ENCODE data around the gene STIMATE.

The STIMATE gene

DNA sequence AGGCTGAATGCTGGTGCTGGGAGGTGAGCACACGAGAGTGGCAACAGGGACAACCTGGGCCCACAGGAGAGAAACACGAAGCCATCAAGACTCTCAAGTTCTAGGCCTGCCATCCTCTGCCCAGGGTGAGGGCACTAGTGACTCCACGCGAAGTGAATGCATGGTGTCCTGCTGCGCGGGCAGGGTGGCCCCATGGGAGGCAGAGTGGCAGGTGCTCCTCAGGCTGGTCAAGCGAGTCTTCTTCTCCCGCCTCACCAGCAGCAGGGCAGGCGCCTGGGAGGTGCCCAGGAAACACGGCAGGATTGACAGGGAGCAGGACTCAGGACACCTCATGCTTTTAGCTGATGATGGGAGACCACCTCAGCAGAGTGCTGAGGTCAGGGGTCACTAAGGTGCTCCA is 26.9 kb downstream of the STIMATE start:
- no peak for TF ChIP-seq SIN3A (IDR thresholded peaks at IDR 0.05; ENCODE audit: borderline replicate concordance, insufficient read depth, low read length)
- no peak for TF ChIP-seq FOXP2 (optimal IDR thresholded peaks at IDR 0.05; ENCODE audit: borderline replicate concordance, extremely low read depth, extremely low read length, insufficient read depth)
- no peak for TF ChIP-seq TAF1 (IDR thresholded peaks at IDR 0.05; ENCODE audit: borderline replicate concordance, insufficient read depth, low read length)
- no peak for TF ChIP-seq POLR2AphosphoS5 (IDR thresholded peaks at IDR 0.05; ENCODE audit: low read depth, low read length)

DNA sequence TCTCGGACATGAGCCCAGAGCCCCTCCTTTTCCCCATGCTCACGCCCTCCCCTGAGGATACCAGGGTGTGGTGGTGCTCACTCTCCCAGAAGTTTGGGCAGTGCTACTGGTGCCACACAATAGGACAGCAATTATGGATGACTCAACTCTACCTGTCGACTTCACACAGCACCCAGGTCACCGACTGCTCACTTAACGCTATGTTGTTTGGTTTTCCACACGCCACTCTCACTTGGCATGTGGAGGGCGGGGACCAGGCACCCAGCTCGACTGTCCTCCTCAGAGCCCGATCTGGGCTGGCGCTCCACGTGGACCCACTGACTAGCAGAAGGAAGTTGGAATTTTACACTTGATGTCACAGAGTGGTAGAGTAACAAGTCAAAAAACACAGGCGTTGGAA is 30.9 kb downstream of the STIMATE start:
- TF ChIP-seq TAF1 (IDR thresholded peaks at IDR 0.05; ENCODE audit: borderline replicate concordance, insufficient read depth, low read length) (no peak), SIN3A (IDR thresholded peaks at IDR 0.05; ENCODE audit: borderline replicate concordance, insufficient read depth, low read length) (no peak)

DNA sequence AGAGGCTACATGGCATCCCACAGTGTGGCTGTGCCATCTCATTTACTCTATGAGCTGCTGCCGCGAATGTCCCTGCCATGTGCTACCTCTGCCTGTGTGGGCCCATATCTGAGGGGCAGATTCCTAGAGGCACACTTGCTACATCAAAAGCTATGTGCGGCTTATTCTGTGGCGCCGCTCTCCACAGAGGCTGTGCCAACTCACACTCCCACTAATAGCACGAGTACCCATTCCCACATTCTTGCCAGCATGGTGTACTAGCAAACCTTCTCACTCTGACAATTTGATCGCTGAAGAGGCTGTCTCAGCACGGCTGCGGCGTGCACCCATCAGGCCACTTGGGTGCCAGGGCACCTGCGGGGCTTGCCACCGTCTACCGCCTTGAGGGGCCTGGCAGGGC is 31.4 kb downstream of the STIMATE start:
- TF ChIP-seq TAF1 (IDR thresholded peaks at IDR 0.05; ENCODE audit: borderline replicate concordance, insufficient read depth, low read length) (no peak), SIN3A (IDR thresholded peaks at IDR 0.05; ENCODE audit: borderline replicate concordance, insufficient read depth, low read length) (no peak), FOXP2 (optimal IDR thresholded peaks at IDR 0.05; ENCODE audit: borderline replicate concordance, extremely low read depth, extremely low read length, insufficient read depth) (no peak), POLR2AphosphoS5 (IDR thresholded peaks at IDR 0.05; ENCODE audit: low read depth, low read length) (no peak)
- TF ChIP-seq, protein P1, sequence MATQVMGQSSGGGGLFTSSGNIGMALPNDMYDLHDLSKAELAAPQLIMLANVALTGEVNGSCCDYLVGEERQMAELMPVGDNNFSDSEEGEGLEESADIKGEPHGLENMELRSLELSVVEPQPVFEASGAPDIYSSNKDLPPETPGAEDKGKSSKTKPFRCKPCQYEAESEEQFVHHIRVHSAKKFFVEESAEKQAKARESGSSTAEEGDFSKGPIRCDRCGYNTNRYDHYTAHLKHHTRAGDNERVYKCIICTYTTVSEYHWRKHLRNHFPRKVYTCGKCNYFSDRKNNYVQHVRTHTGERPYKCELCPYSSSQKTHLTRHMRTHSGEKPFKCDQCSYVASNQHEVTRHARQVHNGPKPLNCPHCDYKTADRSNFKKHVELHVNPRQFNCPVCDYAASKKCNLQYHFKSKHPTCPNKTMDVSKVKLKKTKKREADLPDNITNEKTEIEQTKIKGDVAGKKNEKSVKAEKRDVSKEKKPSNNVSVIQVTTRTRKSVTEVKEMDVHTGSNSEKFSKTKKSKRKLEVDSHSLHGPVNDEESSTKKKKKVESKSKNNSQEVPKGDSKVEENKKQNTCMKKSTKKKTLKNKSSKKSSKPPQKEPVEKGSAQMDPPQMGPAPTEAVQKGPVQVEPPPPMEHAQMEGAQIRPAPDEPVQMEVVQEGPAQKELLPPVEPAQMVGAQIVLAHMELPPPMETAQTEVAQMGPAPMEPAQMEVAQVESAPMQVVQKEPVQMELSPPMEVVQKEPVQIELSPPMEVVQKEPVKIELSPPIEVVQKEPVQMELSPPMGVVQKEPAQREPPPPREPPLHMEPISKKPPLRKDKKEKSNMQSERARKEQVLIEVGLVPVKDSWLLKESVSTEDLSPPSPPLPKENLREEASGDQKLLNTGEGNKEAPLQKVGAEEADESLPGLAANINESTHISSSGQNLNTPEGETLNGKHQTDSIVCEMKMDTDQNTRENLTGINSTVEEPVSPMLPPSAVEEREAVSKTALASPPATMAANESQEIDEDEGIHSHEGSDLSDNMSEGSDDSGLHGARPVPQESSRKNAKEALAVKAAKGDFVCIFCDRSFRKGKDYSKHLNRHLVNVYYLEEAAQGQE (IDR thresholded peaks at IDR 0.05; ENCODE audit: insufficient read depth in 1 of 2, low read depth in 2 of 2, low read length in 2 of 2): no peak

DNA sequence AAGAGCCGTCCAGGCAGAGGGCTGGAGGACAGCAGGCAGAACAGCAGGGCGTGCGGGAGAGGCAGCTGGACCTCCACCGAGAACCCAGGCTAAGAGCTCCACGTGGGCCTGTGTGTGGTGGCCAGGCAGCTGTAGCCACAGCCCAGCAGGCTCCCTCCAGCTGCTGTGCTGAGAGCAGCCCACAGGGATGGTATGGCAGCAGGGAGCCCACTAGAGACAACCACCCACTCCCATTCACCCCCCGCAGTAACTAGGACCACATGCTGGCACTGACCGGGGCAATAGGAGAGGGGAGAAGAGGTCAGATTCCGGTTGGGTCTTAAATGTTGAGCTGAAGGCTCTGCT is 37.0 kb downstream of the STIMATE start:
- TF ChIP-seq TAF1 (IDR thresholded peaks at IDR 0.05; ENCODE audit: borderline replicate concordance, insufficient read depth, low read length) (no peak), FOXP2 (optimal IDR thresholded peaks at IDR 0.05; ENCODE audit: borderline replicate concordance, extremely low read depth, extremely low read length, insufficient read depth) (no peak), POLR2AphosphoS5 (IDR thresholded peaks at IDR 0.05; ENCODE audit: low read depth, low read length) (no peak), SIN3A (IDR thresholded peaks at IDR 0.05; ENCODE audit: borderline replicate concordance, insufficient read depth, low read length) (no peak)
- TF ChIP-seq, protein P1 (IDR thresholded peaks at IDR 0.05; ENCODE audit: insufficient read depth in 1 of 2, low read depth in 2 of 2, low read length in 2 of 2): no peak

DNA sequence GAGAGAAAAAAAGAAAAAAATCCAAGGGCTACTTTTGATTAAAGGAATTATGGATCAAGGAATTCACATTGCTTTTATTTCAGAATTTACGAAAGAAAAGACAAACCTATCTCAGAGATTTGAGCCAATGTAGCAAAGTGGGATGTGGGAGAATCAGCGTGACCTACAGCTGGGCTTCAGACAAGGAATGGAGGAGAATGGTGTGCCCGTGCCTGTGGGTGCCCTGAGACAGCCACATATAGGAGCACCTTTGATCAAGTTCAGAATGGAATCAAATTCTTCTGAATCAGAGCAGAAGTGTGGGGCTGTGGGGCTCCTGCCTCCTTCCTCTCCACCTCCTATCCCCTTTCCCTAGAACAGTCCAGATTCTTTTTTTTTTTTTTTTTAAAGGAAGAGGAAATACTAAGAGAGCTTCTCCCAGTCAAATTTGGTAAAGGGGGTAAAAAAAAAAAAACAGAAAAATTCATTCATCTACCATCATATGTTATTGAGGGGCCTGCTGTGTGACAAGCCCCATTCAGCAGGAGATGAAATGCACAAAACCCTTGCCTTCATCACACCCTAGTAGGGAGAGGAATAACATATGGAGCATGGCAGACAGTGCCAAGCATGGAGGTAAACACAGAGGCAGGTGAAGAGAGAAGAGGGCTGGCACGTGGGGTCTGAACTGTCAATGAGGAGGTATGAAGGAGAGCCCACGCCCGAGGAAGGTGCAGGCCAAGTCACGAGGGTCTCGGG is 37.5 kb downstream of the STIMATE start:
- no peak for TF ChIP-seq TAF1 (IDR thresholded peaks at IDR 0.05; ENCODE audit: borderline replicate concordance, insufficient read depth, low read length)
- no peak for TF ChIP-seq POLR2AphosphoS5 (IDR thresholded peaks at IDR 0.05; ENCODE audit: low read depth, low read length)
- TF ChIP-seq SIN3A (IDR thresholded peaks at IDR 0.05; ENCODE audit: borderline replicate concordance, insufficient read depth, low read length): no peak
- TF ChIP-seq, protein P1 (IDR thresholded peaks at IDR 0.05; ENCODE audit: insufficient read depth in 1 of 2, low read depth in 2 of 2, low read length in 2 of 2): no peak
- TF ChIP-seq FOXP2 (optimal IDR thresholded peaks at IDR 0.05; ENCODE audit: borderline replicate concordance, extremely low read depth, extremely low read length, insufficient read depth): no peak

DNA sequence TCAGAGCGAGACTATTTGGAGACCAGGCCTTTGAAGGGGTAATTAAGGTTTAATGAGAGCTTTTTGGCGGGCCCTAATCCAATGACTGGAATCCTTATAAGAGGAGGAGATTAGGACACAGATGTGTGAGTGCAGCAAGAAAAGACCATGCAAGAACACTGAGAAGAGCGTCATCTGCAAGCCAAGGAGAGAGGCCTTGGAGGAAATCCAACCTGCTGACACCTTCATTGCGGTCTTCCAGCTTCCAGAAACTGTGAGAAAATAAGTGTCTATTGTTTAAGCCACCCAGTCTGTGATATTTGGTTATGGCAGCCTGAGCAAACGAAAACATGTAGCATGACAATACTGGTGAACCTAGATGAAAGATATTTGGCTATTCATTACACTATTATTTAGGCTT is 39.5 kb downstream of the STIMATE start:
- TF ChIP-seq FOXP2 (optimal IDR thresholded peaks at IDR 0.05; ENCODE audit: borderline replicate concordance, extremely low read depth, extremely low read length, insufficient read depth) (no peak), TAF1 (IDR thresholded peaks at IDR 0.05; ENCODE audit: borderline replicate concordance, insufficient read depth, low read length) (no peak), POLR2AphosphoS5 (IDR thresholded peaks at IDR 0.05; ENCODE audit: low read depth, low read length) (no peak), SIN3A (IDR thresholded peaks at IDR 0.05; ENCODE audit: borderline replicate concordance, insufficient read depth, low read length) (no peak)
- TF ChIP-seq, protein P1 (IDR thresholded peaks at IDR 0.05; ENCODE audit: insufficient read depth in 1 of 2, low read depth in 2 of 2, low read length in 2 of 2): no peak
